ENCODE measurements around the gene POLE3. TPM values are rescaled to one million over a fixed set of nuclear protein-coding genes. Genes with fewer than 3 reads are reported as not detected.
"Not testable (repeated sequence)": the region's sequence is repeated elsewhere in the genome, so short reads cannot be mapped to it uniquely, and the experiment has no call there.

The POLE3 gene
- total RNA-seq, 1 donor: 74.1 TPM

GRCh38 chr9:113421726-113422125, 11.3 kb upstream of the POLE3 start:
- H3K27me3 ChIP-seq (ENCODE audit: insufficient read depth, low read length): no peaks in the 10 kb centered on the region
- peaks cover 12% of the 10 kb centered on the region for H3K4me1 ChIP-seq (ENCODE audit: insufficient read depth, low read length)
- no peak overlapping the region for H3K4me3 ChIP-seq (ENCODE audit: low read length)
- H3K9me3 ChIP-seq (ENCODE audit: low read depth, low read length): no peaks in the 10 kb centered on the region

GRCh38 chr9:113417370-113417769, 6.9 kb upstream of the POLE3 start:
- Histone ChIP-seq H3K27me3 (ENCODE audit: insufficient read depth, low read length) (no peaks in the 10 kb centered on the region), H3K9me3 (ENCODE audit: low read depth, low read length) (no peaks in the 10 kb centered on the region), H3K4me3 (ENCODE audit: low read length) (no peak overlapping the region), H3K4me1 (ENCODE audit: insufficient read depth, low read length) (peaks cover 19% of the 10 kb centered on the region)

GRCh38 chr9:113416149-113416721, 5.8 kb upstream of the POLE3 start:
- no peaks in the 10 kb centered on the region for H3K27me3 ChIP-seq (ENCODE audit: insufficient read depth, low read length)
- H3K4me3 ChIP-seq (ENCODE audit: low read length): no peak overlapping the region
- no peaks in the 10 kb centered on the region for H3K9me3 ChIP-seq (ENCODE audit: low read depth, low read length)
- H3K4me1 ChIP-seq (ENCODE audit: insufficient read depth, low read length): peaks cover 25% of the 10 kb centered on the region

GRCh38 chr9:113409883-113410206, 630 bp downstream of the POLE3 start:
- Histone ChIP-seq H3K9me3 (ENCODE audit: low read depth, low read length) (no peaks in the 10 kb centered on the region), H3K4me1 (ENCODE audit: insufficient read depth, low read length) (peaks cover 44% of the 10 kb centered on the region), H3K27me3 (ENCODE audit: insufficient read depth, low read length) (no peaks in the 10 kb centered on the region), H3K4me3 (ENCODE audit: low read length) (peak overlapping the region; percentile 69)

GRCh38 chr9:113409481-113409880, 994 bp downstream of the POLE3 start:
- no peaks in the 10 kb centered on the region for H3K27me3 ChIP-seq (ENCODE audit: insufficient read depth, low read length)
- H3K9me3 ChIP-seq (ENCODE audit: low read depth, low read length): no peaks in the 10 kb centered on the region
- H3K4me3 ChIP-seq (ENCODE audit: low read length): peak overlapping the region; percentile 69
- peaks cover 48% of the 10 kb centered on the region for H3K4me1 ChIP-seq (ENCODE audit: insufficient read depth, low read length)

- H3K9me3 ChIP-seq (ENCODE audit: low read depth, low read length); H3K4me3 ChIP-seq (ENCODE audit: low read length); H3K27me3 ChIP-seq (ENCODE audit: insufficient read depth, low read length): not testable (repeated sequence)
- H3K4me1 ChIP-seq (ENCODE audit: insufficient read depth, low read length): peaks cover 72% of the 10 kb centered on the region
These were observed 3.5 kb downstream of the POLE3 start for GRCh38 chr9:113406873-113407511.

GRCh38 chr9:113406353-113406752, 4.1 kb downstream of the POLE3 start:
- peaks cover 72% of the 10 kb centered on the region for H3K4me1 ChIP-seq (ENCODE audit: insufficient read depth, low read length)
- not testable (repeated sequence) for H3K9me3 ChIP-seq (ENCODE audit: low read depth, low read length); H3K4me3 ChIP-seq (ENCODE audit: low read length); H3K27me3 ChIP-seq (ENCODE audit: insufficient read depth, low read length)

GRCh38 chr9:113403646-113404045, 6.8 kb downstream of the POLE3 start:
- Histone ChIP-seq H3K4me3 (ENCODE audit: low read length) (no peak overlapping the region), H3K9me3 (ENCODE audit: low read depth, low read length) (no peaks in the 10 kb centered on the region), H3K27me3 (ENCODE audit: insufficient read depth, low read length) (no peaks in the 10 kb centered on the region), H3K4me1 (ENCODE audit: insufficient read depth, low read length) (peaks cover 80% of the 10 kb centered on the region)

GRCh38 chr9:113401027-113401792, 9.3 kb downstream of the POLE3 start, which contains the start of gene ALAD:
Gene ALAD (minus strand): TSS chr9:113401284. CDS start chr9:113393559, 7,725 bp downstream.
- Histone ChIP-seq H3K4me1 (ENCODE audit: insufficient read depth, low read length) (peaks cover 61% of the 10 kb centered on the region), H3K4me3 (ENCODE audit: low read length) (peak within 1 kb of the TSS; percentile 78), H3K9me3 (ENCODE audit: low read depth, low read length) (no peaks in the 10 kb centered on the region), H3K27me3 (ENCODE audit: insufficient read depth, low read length) (no peaks in the 10 kb centered on the region)

GRCh38 chr9:113399646-113400200, 10.8 kb downstream of the POLE3 start:
- no peaks in the 10 kb centered on the region for H3K9me3 ChIP-seq (ENCODE audit: low read depth, low read length)
- no peak overlapping the region for H3K4me3 ChIP-seq (ENCODE audit: low read length)
- peaks cover 55% of the 10 kb centered on the region for H3K4me1 ChIP-seq (ENCODE audit: insufficient read depth, low read length)
- no peaks in the 10 kb centered on the region for H3K27me3 ChIP-seq (ENCODE audit: insufficient read depth, low read length)

GRCh38 chr9:113398796-113399195, 11.7 kb downstream of the POLE3 start:
- no peak overlapping the region for H3K4me3 ChIP-seq (ENCODE audit: low read length)
- no peaks in the 10 kb centered on the region for H3K27me3 ChIP-seq (ENCODE audit: insufficient read depth, low read length)
- H3K4me1 ChIP-seq (ENCODE audit: insufficient read depth, low read length): peaks cover 46% of the 10 kb centered on the region
- no peaks in the 10 kb centered on the region for H3K9me3 ChIP-seq (ENCODE audit: low read depth, low read length)

GRCh38 chr9:113397203-113397631, 13.3 kb downstream of the POLE3 start:
- Histone ChIP-seq H3K27me3 (ENCODE audit: insufficient read depth, low read length) (no peaks in the 10 kb centered on the region), H3K9me3 (ENCODE audit: low read depth, low read length) (no peaks in the 10 kb centered on the region), H3K4me1 (ENCODE audit: insufficient read depth, low read length) (peaks cover 30% of the 10 kb centered on the region), H3K4me3 (ENCODE audit: low read length) (no peak overlapping the region)

- H3K4me1 ChIP-seq (ENCODE audit: insufficient read depth, low read length): peaks cover 16% of the 10 kb centered on the region
- no peaks in the 10 kb centered on the region for H3K9me3 ChIP-seq (ENCODE audit: low read depth, low read length)
- H3K4me3 ChIP-seq (ENCODE audit: low read length): no peak overlapping the region
- H3K27me3 ChIP-seq (ENCODE audit: insufficient read depth, low read length): no peaks in the 10 kb centered on the region
These were observed 15.2 kb downstream of the POLE3 start for GRCh38 chr9:113395000-113395861.

- Histone ChIP-seq H3K9me3 (ENCODE audit: low read depth, low read length) (no peaks in the 10 kb centered on the region), H3K4me1 (ENCODE audit: insufficient read depth, low read length) (no peaks in the 10 kb centered on the region), H3K4me3 (ENCODE audit: low read length) (no peak overlapping the region), H3K27me3 (ENCODE audit: insufficient read depth, low read length) (no peaks in the 10 kb centered on the region)
These were observed 17.2 kb downstream of the POLE3 start for GRCh38 chr9:113393281-113393680.

Measured in mononuclear cell (primary cell).